Naive thymus-derived CD8-positive, alpha-beta T cell (primary cell): Measurements from ENCODE around the gene ZNF598. TPM values are rescaled to one million over a fixed set of nuclear protein-coding genes. Genes with fewer than 3 reads are reported as not detected.

Experiments
- ATAC-seq, 2 donors: fragments of 150-1000 bp; cut with Tn5 transposase in 1 of 2; sonication (Bioruptor Pico), chemical (Tn5 transposase) in 1 of 2; 1 replicate in 1 of 2; 2 replicates in 1 of 2; pipeline ENCODE4 v1.10.0; 2021; ENCODE audit warnings: mild to moderate bottlenecking in 2 of 2, moderate library complexity in 2 of 2
- POLR2A ChIA-PET: fragments of 350-600 bp; sonication (Branson Sonifier 250); formaldehyde crosslinking; loops from one replicate; lab custom pipeline; 2021; ENCODE audit warnings: antibody characterized with exemption; lab: Charles Lee
- DNase-seq, 10 donors: peaks; one replicate each; pipeline versions ENCODE4 v3.0.0 to v3.0.0-alpha.2; 2020 to 2022
- H3K27ac Mint-ChIP-seq, 10 donors: one replicate each; pipeline ENCODE4 v1.8.0; 2020 to 2022; ENCODE audit warnings: mild to moderate bottlenecking in 10 of 10, mixed read lengths in 10 of 10, moderate library complexity in 4 of 10, inconsistent platforms in 1 of 10
- H3K27me3 Mint-ChIP-seq, 5 donors: one replicate each; pipeline ENCODE4 v1.8.0; 2021 to 2022; ENCODE audit warnings: mixed read lengths in 5 of 5
- H3K36me3 Mint-ChIP-seq, 3 donors: one replicate each; pipeline ENCODE4 v1.8.0; 2020 to 2022; ENCODE audit warnings: mixed read lengths in 3 of 3, mild to moderate bottlenecking in 2 of 3, inconsistent platforms in 1 of 3
- H3K4me1 Mint-ChIP-seq, 4 donors: one replicate each; pipeline ENCODE4 v1.8.0; 2021 to 2022; ENCODE audit warnings: mixed read lengths in 4 of 4
- H3K4me3 Mint-ChIP-seq, 10 donors: one replicate each; pipeline ENCODE4 v1.8.0; 2020 to 2022; ENCODE audit warnings: mild to moderate bottlenecking in 10 of 10, mixed read lengths in 10 of 10, moderate library complexity in 6 of 10, inconsistent platforms in 1 of 10
- H3K9me3 Mint-ChIP-seq, 9 donors: one replicate each; pipeline ENCODE4 v1.8.0; 2020 to 2022; ENCODE audit warnings: mixed read lengths in 9 of 9, mild to moderate bottlenecking in 3 of 9, inconsistent platforms in 1 of 9, moderate library complexity in 1 of 9
- polyA plus RNA-seq, 3 donors: library from polyadenylated mRNA; unstranded; fragments of 300-500 nt; fragmentation: Illumina TruSeq; gene quantifications; one replicate each; pipeline ENCODE4 v1.2.3, GENCODE V29; 2021
- total RNA-seq, 8 experiments: library from RNA in 2 of 8; stranded (reverse) in 2 of 8; gene quantifications; one replicate each; pipeline ENCODE4 v1.2.3 and lab custom pipeline; 2021 to 2026

ZNF598 gene
- total and polyA plus RNA-seq, 5 experiments from 2014 or later, result 3.4 to 66.2 (median 10.0) TPM

- no peak for ATAC-seq
- Mint-ChIP-seq H3K27ac (no peak overlapping the region), H3K36me3 (peaks cover 0 to 58% (median 19%) of the 10 kb centered on the region in 3 donors), H3K9me3 (no peaks in the 10 kb centered on the region), H3K4me3 (peak overlapping the region in 2 of 10 donors; percentile 18 to 24), H3K4me1 (peaks cover 17 to 30% (median 21%) of the 10 kb centered on the region in 4 donors), H3K27me3 (peaks cover 0 to 18% (median 3%) of the 10 kb centered on the region in 5 donors)
- POLR2A ChIA-PET, result interaction anchor here (0.6 to 1.2 kb wide), 3 partner anchors 9 to 36 kb away, joined by 3 to 4 read pairs (median 3); partner anchors contain the start of genes GFER and RPS2
- DNase-seq, result no peak
Observed at GRCh38 chr16:1975432-1976215, 34.0 kb downstream of the ZNF598 start.

GRCh38 chr16:1974157-1975070, 35.2 kb downstream of the ZNF598 start:
- POLR2A ChIA-PET, result interaction anchor here (1.1 to 2.1 kb wide), 5 partner anchors 8 to 38 kb away, joined by 3 to 11 read pairs (median 3); partner anchors contain the start of genes GFER and RPS2
- peak overlapping the region in 3 of 10 donors; percentile 4 to 65 (median 41) for H3K4me3 Mint-ChIP-seq
- DNase-seq (no peak), ATAC-seq (no peak)
- no peak overlapping the region for H3K27ac Mint-ChIP-seq
- peaks cover 0 to 10% (median 0%) of the 10 kb centered on the region in 5 donors for H3K27me3 Mint-ChIP-seq
- no peaks in the 10 kb centered on the region for H3K9me3 Mint-ChIP-seq
- H3K4me1 Mint-ChIP-seq, result peaks cover 17 to 30% (median 23%) of the 10 kb centered on the region in 4 donors
- H3K36me3 Mint-ChIP-seq, result peaks cover 0 to 55% (median 19%) of the 10 kb centered on the region in 3 donors

- Mint-ChIP-seq H3K36me3 (peaks cover 0 to 51% (median 18%) of the 10 kb centered on the region in 3 donors), H3K4me3 (peak overlapping the region in 5 of 10 donors; percentile 9 to 97 (median 46)), H3K27ac (peak overlapping the region in 1 of 10 donors; percentile 43), H3K9me3 (no peaks in the 10 kb centered on the region), H3K27me3 (peaks cover 0 to 7% (median 0%) of the 10 kb centered on the region in 5 donors), H3K4me1 (peaks cover 17 to 30% (median 23%) of the 10 kb centered on the region in 4 donors)
- POLR2A ChIA-PET, result interaction anchor here (1.4 to 2.1 kb wide), 3 partner anchors 9 to 39 kb away, joined by 3 to 11 read pairs (median 7); partner anchors contain the start of gene RPS2
- ATAC-seq (no peak), DNase-seq (no peak)
Observed at GRCh38 chr16:1973461-1974156, 36.0 kb downstream of the ZNF598 start.

GRCh38 chr16:1972490-1972877, 37.1 kb downstream of the ZNF598 start:
- DNase-seq, result peak in 1 of 10 donors; percentile 62
- POLR2A ChIA-PET, result interaction anchor here (0.6 to 3.7 kb wide), 21 partner anchors 8 to 1292 kb away, joined by 3 to 43 read pairs (median 6); partner anchors contain the start of genes ATP6V0C, GFER, MLST8 and MSRB1
- Mint-ChIP-seq H3K9me3 (no peaks in the 10 kb centered on the region), H3K4me1 (peaks cover 17 to 30% (median 23%) of the 10 kb centered on the region in 4 donors), H3K27me3 (peaks cover 0 to 5% (median 0%) of the 10 kb centered on the region in 5 donors), H3K27ac (peak overlapping the region in 6 of 10 donors; percentile 28 to 99 (median 99)), H3K4me3 (peak overlapping the region; percentile 89 to 100 (median 97)), H3K36me3 (peaks cover 0 to 41% (median 16%) of the 10 kb centered on the region in 3 donors)
- no peak for ATAC-seq

DNA sequence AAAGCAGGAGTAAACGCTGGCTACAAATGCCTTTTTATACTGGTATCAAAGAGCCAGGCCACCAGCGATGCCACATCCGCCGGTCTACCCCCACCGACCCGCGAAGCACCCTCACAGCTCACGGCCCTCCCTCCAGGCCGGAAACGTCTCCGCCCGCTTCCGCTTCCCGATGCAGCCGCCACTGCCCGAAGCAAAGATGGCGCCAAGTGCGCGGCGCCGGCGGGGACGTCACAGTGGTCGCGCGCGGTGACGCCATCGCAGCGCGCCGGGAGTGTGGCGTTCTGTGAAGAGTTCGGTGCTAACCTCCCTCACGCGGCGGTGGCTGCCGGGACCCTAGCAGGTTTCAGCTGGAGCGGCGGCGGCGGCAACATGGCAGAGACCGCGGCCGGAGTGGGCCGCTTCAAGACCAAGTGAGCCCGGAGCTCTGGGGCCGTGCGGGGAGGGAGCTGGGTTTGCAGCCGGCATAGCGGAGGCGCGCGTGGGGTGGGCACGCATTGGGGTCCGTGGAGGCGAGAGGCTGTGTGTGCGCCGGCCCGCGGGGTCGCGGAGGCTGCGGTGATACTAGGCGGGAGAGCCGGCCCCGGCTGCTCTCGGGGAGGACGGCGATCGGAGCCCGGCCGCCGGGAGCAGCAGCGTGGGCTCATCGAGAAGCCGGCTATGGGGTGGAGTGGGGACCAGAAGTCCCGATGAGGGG, 37.7 kb downstream of the ZNF598 start, which contains the start of gene TBL3:
Gene TBL3 (plus strand): TSS at position 258 of the 694 bp plus-strand sequence. CDS start 112 bp downstream, at position 370.
- Mint-ChIP-seq H3K27ac (peak within 1 kb of the TSS; percentile 96 to 100 (median 99)), H3K36me3 (peaks cover 0 to 36% (median 16%) of the 10 kb centered on the region in 3 donors), H3K4me1 (peaks cover 17 to 30% (median 23%) of the 10 kb centered on the region in 4 donors), H3K9me3 (no peaks in the 10 kb centered on the region), H3K4me3 (peak within 1 kb of the TSS; percentile 89 to 100 (median 97)), H3K27me3 (peaks cover 0 to 5% (median 0%) of the 10 kb centered on the region in 5 donors)
- POLR2A ChIA-PET, result interaction anchor here (0.6 to 3.7 kb wide), 24 partner anchors 8 to 1291 kb away, joined by 3 to 43 read pairs (median 4); partner anchors contain the start of genes ATP6V0C, ECI1, FAHD1 and GFER
- ATAC-seq, result peak; percentile 96 to 98
- peak; percentile 93 to 98 (median 96) for DNase-seq

- Mint-ChIP-seq H3K4me3 (no peak overlapping the region), H3K4me1 (peaks cover 27 to 47% (median 38%) of the 10 kb centered on the region in 4 donors), H3K27me3 (no peaks in the 10 kb centered on the region), H3K9me3 (no peaks in the 10 kb centered on the region), H3K36me3 (peaks cover 4 to 19% (median 4%) of the 10 kb centered on the region in 3 donors), H3K27ac (no peak overlapping the region)
- POLR2A ChIA-PET, result interaction anchor here (0.5 to 1.7 kb wide), 2 partner anchors 13 to 186 kb away, joined by 4 to 6 read pairs; partner anchors contain the start of gene TRAF7
- no peak for ATAC-seq
- DNase-seq, result no peak
Observed at GRCh38 chr16:1968146-1968953, 41.3 kb downstream of the ZNF598 start.

- H3K27ac Mint-ChIP-seq, result peak within 1 kb of the TSS; percentile 96 to 99 (median 97)
Observed at GRCh38 chr16:1966460-1966859, 43.2 kb downstream of the ZNF598 start, which contains the start of gene RNF151. Gene RNF151 (plus strand): TSS chr16:1966856. CDS start chr16:1966882, 26 bp downstream.

GRCh38 chr16:1965396-1966001, 44.1 kb downstream of the ZNF598 start:
- Mint-ChIP-seq H3K36me3 (peaks cover 4 to 33% (median 14%) of the 10 kb centered on the region in 3 donors), H3K9me3 (no peaks in the 10 kb centered on the region), H3K4me3 (peak overlapping the region; percentile 89 to 97 (median 94)), H3K4me1 (peaks cover 20 to 45% (median 41%) of the 10 kb centered on the region in 4 donors), H3K27ac (peak overlapping the region; percentile 96 to 99 (median 97)), H3K27me3 (no peaks in the 10 kb centered on the region)
- DNase-seq (no peak), ATAC-seq (peak; percentile 4 to 7)
- POLR2A ChIA-PET, result interaction anchor here (0.6 to 7.9 kb wide), 40 partner anchors 8 to 1329 kb away, joined by 3 to 89 read pairs (median 5); partner anchors contain the start of genes EME2, FAHD1, GFER and HAGH

More at GRCh38 chr16:1966460-1966859, 43.2 kb downstream of the ZNF598 start, which contains the start of gene RNF151:
- Mint-ChIP-seq H3K4me3 (peak within 1 kb of the TSS; percentile 89 to 97 (median 94)), H3K4me1 (peaks cover 18 to 44% (median 40%) of the 10 kb centered on the region in 4 donors), H3K9me3 (no peaks in the 10 kb centered on the region), H3K27me3 (no peaks in the 10 kb centered on the region), H3K36me3 (peaks cover 4 to 27% (median 10%) of the 10 kb centered on the region in 3 donors)
- ATAC-seq, result no peak
- no peak for DNase-seq
- POLR2A ChIA-PET, result interaction anchor here (0.6 to 7.9 kb wide), 8 partner anchors 17 to 431 kb away, joined by 3 to 89 read pairs (median 10); partner anchors contain the start of genes GFER, NOXO1, NUBP2 and PKD1
